Stimulated activated CD8-positive, alpha-beta memory T cell treated with anti-CD3 and anti-CD28 coated beads, Interleukin-4, amount 100 ng/mL, for 1 hour (primary cell): ENCODE data around the gene TNC.
A peak's percentile ranks its signal among the peaks of the same experiment; 100 is the strongest.

Source experiments
- DNase-seq, 2 donors: peaks; one replicate each; pipeline ENCODE4 v3.0.0-alpha.2; 2020; ENCODE audit warnings: low read depth in 2 of 2, low spot score in 1 of 2

Gene TNC

DNA sequence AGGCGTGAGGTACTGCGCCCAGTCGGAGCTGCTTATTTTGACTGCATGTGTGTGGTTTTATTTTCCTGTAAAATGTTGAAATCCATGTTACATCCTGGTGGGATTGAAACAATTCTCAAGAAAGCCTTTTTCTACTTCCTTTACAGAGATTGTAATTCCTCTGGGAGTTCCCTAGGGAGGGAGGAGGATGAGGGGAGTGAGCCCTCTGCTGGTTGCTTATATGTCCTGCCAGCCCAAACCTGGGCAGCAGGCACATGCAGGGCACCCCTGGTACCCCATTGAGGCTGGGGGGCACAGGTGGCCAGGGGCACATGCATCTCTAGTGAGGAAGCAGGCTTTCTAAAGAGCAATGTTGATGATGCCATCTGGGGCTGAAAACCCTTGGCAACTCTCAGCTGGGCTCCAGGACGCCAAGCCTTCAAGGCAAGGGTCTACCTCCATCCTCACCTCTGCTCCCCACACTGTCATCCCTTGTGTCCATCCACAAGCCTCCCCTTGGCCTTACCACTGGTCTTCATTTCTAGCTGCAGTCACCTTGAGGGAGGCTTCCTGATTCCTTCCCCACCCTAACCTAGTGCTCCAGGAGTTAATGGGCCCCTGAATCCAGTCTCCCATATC, 102.8 kb downstream of the TNC start:
- DNase-seq, result no peak

DNA sequence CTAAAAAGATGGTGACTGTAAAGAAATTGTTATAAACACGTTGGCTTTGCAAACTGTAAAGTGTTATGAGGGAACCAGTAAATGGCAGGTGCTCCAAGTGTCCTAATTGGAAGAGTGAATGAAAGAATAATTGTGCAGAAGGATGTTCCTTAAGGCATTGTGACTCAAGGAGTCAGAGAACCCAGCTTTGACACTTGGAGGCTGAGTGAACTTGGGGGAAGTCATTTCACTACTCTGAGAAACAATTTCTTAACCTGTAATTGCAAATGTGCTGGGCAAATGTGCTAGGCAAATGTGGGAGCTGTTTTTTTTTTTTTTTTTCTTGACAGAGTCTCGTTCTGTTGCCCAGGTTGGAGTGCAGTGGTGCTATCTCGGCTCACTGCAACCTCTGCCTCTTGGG, 103.5 kb downstream of the TNC start:
- DNase-seq, result no peak

DNA sequence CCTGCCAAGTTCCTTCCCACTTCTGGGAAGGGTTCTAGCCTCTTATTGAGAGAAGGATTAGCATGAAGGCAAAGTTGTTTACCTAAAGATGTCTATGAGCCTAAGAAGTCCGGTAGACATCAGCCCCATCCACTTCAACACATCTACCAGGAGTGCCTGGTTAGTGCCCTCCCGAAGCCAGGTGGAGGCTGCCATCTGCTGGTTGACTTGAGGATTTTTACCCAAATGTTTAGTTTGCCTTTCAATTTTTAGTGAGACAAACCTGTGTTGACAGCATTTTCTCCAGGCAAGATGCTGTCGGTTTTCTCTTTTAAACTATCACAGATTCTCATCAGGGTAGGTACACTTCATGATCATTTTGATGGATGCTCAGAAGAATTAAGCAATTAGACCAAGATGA, 104.0 kb downstream of the TNC start:
- DNase-seq, result peak; percentile 35 to 63

DNA sequence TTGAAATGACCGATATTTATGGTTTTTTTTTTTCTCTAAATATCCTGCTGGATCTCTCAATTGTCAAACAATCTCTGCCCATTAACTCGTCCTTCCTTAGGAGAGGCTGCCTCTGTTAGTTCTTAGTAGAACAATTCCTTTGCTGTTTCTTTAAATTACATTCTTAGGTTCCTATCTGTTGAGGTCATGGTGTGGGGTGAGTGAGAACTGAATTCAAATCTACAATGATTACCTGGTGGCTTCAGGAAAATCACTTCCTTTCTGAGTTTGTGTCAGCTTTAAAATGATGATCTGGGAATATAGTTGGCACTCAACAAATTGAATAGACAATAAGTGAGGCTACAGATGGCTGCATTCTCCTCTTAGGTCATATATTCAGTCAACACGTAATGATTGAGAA, 105.5 kb downstream of the TNC start:
- DNase-seq, result no peak

DNA sequence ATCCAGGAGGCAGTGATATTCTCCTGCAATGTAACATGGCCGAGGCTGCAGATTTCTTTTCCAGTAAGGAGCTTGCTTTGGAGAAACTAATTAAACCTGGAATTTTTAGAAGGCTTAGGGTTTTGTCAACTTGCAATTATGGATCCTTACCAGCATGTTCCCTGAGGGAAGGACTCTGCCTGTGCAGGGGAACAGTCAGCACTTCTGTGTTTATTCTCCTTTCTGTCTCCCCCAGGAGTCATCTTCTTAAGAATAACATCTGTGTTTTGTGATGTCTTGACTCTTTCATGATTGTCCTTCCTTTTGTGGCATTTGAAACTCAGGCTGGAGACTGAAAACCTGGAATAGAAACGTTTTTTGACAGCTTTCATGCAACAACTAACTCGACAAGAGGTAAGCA, 107.1 kb downstream of the TNC start:
- no peak for DNase-seq

DNA sequence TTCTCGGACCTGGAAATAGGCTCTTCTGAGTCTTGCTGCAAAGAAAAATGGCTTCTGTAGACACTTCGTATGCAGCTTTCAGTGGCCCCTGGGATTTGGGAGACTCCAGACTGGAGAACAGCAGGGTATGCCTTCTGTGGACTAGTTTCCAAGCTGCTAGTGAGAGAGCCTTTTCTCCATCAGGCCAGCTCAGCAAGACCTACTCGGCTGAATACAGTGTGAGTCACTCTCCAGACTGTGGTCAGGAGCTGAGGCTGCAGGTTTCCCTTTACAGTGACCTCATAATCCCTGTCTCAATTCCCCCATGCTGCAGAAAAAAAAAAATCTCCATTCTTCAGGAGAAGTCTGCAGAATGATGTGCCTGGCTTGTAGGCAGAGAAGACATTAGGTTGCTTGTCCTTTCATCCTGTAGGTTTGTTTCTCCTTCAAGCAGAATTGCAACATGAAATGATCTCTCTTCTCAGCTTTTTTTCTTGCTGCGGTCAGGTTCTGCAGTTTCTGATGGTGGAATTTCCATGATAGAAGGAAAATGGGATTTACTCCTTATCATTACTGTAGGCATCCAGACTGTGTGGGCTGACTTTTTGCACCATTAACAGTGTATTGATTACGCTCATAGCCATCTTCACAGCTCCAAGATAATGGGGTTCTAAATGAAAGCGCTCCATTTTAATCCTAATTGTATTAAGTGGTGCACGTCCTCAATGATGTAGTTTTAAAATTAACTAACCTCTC, 109.3 kb downstream of the TNC start:
- DNase-seq, result no peak

DNA sequence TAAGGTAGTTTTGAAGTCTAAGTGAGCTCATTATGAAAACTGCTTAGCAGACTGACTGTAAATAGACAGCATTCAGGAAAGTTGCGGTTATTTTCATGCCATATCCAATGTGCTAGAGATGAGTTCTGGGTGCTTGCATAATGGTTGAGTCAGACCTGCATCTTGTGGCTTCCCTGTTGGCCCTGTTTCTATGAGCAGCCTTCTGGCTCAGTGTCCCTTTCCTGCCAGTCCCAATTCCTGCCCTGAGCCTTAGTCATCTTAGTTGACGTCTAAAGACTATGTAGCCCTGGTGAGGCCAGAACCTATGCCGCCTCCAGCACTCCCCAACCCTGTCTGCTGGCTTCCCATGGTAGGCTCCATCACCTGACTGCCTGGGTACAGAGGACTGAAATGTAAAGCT, 111.3 kb downstream of the TNC start:
- DNase-seq, result no peak

DNA sequence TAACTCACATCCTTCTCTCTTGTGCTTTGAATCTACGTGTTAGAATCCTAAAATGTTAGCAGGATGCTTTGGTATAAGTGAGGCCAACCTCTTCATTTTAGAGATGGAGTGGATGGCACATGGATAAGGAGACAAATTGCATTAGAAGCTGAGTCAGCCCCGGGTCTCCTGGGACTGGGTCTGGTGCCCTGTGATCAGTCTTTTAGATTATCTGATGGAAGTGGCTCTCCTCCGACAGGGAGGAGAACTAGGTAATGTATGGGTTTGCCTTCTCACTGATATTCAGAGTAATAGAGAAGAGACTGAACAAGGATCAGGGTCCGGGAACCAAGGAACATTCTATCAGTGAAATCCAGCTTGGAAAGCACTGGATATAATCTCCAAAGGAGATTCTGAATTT, 112.6 kb downstream of the TNC start:
- DNase-seq, result no peak

DNA sequence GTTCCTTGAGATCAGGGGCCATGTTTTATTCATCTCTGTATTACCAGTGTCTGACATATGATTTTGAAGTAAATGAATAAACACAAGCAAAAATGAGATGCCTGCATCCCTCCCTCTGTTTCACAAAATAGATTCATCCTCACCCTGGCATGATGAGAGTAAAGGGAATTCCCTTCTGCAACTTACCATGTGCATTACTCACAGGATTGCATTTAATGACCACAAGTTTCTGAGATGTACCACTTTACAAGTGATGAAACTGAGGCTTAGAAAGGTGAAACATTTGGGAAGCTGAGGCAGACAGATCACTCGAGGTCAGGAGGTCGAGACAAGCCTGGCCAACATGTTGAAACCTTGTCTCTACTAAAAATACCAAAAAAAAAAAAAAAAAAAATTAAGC, 113.4 kb downstream of the TNC start:
- no peak for DNase-seq

DNA sequence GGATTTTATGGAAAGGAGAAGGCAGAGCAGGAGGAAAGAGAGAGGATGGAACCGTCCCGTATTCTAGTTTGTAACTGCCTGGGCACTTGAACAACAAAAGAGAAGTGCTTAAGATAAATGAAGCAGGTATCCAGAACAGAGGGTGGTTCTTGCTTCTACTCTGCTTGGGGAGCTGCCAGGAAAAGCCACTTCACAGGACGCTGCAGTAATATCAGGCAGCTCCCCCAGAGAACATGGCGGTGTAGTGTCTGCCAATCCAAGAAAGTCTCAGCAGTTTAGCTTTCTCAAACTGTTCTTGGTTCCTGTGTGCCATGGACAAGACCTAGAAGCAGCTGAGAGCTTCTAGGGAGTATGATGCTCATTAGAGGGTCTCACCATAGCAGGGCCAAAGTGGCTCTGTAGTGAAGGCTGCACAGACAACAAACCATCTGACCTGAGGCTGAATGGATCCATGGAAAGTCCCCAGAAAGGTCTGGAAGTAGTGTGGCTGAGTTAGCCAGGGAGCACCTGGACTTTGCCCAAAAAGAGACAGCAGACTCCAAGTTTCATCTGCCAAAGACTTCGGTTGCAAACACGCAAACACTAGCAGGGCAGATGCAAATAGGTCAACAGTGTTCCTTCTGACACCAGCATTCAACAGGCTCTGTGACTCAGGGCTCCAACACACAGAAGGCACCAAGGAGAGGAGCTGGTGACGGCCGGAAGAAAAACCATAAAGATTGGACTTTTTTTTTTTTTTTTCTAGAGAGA, 115.4 kb downstream of the TNC start:
- DNase-seq, result no peak

DNA sequence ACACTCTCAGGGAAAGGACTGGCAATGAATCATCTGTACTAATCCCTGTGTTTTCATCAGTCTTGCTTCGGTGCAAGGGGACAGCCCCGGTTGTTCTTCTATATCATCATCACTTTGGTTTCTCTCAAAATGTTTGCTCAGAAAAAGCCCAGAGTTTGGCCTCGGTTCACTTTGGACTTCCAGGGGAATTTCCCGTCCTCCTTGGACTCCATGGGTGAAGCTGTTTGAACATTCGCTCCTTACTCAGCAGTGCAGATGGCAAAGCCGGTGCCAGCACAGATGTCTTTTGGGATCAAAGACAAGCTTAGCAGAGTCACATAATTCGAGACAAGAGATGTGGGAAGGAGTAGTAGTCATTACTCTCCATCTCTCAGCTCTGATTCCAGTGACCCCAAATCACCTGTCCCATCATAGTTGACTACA, 117.7 kb downstream of the TNC start:
- DNase-seq, result no peak

DNA sequence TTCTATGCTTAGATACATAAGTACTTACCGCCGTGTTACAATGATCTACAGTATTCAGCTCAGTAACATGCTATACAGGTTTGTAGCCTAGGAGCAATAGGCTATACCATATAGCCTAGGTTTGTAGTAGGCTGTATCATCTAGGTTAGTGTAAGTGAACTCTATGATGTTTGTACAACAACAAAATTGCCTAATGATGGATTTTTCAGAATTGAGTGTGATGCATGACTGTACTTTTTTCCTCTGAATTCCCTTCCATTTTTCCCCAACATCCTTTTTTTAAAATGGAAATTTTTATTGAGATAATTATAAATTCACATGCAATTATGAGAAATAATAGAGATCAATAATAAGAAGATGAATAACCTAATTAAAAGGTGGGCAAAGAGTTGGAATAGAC, 119.6 kb downstream of the TNC start:
- no peak for DNase-seq

DNA sequence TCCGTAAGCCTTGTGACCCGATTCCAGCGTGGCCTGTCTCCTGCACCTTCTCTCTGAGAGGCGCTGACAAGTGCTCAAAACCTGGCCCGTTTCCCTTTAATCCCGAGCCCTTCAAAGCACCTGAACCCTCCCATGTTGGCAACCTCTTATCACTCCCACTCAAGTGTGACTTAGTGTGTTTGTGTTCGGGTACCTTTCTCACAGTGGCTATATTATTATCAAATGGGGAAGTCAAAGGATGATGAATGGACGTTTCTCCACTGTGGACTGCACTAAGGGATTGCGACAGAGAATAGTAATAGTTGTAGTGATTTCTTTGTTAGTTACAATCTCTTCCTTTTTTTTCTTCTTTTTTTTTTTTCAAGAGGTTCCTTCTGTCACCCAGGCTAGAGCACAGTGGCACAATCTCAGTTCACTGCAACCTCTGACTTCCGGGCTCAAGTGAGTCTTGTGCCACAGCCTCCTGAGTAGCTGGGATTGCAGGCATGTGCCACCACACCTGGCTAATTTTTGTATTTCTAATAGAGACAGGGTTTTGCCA, 122.2 kb downstream of the TNC start:
- DNase-seq, result no peak

DNA sequence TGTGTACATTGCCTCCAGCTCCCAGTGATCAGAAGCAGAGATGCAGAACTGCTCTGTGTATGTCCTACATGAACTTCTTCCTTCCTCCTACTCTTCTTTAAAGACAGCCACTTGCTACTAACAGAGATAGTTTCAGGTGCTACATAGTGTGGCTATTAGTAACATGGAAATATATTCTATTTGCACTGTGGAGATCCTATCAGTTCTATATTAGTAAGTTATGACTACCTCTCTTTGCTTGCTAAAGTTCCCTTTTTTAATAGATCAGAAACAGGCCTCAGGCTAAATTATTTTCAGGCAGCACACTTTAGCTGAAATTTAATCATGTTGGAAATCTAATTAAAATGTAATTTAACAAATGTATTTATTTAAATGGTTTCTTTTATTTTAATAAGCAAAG, 123.2 kb downstream of the TNC start:
- DNase-seq, result no peak

DNA sequence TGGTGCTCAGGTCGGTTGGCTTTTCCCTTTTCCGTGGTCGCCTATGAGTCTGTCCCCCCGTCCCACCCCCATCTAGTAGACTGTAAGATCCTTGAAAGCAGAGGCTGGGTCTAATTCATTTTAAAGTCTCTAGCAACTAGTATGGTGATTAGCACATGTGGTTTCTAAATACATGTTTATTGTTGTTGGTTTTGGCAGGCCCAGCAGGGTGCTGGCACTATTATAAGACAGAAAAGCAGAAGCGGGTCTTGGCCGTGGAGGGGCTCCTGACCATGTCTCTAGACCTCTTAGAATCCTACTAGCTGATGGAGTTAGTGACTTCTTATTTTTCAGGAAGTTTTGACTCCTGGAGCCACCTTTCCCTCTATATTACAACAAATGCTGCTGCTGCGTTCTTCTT, 126.1 kb downstream of the TNC start:
- DNase-seq, result no peak

DNA sequence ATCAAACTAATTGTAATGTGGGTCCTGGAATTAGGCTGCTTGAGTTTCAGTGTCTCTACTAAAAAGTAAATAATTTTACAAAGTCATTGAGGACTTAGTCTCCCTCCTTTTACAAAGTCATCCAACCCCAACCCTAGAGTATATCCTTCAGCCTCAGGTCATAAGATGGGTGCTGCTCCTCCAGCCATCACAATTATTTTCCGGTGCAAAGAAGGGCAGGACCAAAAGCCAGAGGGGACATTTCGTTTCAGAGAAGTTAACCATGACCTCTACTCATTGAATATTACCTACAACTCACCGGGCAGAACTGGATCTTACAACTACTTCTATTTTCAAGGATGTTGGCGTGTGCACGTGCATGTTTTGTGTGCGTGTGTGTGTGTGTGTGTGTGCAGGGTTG, 127.1 kb downstream of the TNC start:
- DNase-seq, result no peak

DNA sequence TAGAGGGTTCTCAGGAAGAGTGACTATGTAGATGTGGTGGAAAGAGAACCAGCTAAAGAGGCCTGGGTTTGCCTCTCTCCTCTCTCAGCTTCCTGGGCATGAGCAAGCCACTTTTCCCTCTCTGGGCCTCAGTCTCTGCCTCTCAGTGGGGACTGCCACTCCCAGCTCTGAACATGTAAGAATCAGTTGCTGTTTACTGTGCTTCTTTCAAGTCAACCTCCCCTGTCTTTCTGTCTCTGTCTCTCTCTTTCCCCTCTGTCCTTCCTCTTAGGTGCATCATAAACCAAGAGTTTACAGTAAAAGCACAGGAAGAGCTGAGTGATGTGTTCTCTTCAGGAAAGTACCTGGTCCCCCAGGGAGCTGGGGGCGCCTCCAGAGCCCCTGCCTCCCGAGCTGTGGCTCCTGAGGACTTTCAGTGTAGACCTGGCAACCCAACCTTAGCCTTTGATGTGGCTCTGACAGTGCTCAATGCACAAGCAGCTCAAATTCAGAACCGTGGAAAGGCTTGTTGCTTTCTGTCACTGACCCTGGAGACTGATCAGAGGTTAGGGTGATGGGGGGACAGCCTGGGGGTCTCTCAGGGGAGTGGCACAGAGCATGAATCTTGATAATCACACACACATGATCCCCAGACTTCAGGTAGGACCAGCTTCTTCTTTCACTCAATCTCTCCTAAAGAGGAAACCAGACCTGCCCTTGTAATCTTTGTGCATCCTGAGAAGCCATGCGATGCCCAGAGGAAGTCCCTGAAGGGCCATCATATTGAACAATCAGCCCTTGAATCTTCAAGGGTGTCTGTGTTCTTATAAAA, 128.2 kb downstream of the TNC start:
- DNase-seq, result no peak

DNA sequence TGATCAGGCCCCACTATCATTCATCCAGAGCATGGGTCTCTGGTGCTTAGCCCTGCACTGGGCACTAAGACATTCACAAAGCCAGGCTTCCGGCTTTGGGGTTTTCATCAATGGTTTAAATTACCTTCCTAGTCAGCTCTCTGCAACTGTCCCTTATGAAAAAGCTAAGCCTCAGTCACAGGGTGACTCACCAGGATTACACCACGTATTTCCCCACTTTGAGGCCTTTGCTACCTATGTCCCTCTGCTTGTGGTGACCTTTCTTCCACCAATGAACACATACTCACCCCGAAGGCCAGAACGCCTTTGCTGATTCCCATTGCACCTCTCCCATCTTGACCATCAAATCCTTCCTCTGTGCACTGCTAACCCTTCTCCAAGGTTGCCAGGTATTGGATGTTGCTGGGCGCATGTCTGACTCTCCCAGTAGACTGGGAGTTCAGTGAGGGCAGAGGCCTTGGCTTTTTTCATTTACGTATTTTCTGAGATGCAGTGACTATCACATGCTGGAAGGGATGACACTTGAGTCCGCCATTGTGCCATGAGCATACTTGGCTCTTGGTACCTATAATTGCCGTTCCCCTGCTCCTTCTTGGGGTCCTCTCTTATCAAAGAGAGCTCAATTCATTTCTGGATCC, 128.9 kb downstream of the TNC start:
- no peak for DNase-seq

DNA sequence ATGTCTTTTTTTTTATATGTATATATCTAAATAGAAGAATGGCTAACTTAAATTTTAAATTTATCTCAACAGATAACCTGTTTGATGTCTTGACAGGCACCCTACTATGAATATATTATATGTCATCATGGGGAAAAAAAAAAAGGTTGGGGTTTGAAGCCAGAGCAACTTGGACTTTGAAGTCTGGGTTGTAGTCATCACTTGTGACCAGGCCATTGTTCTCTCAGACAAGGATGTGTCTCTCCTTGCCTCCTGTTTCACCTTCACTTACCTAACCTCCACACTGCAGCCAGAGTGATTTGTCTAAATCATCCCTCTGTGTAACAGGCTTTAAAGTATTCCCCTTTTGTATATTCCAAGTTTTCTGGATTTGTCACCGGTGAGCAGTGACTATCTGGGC, 130.8 kb downstream of the TNC start:
- DNase-seq, result no peak

DNA sequence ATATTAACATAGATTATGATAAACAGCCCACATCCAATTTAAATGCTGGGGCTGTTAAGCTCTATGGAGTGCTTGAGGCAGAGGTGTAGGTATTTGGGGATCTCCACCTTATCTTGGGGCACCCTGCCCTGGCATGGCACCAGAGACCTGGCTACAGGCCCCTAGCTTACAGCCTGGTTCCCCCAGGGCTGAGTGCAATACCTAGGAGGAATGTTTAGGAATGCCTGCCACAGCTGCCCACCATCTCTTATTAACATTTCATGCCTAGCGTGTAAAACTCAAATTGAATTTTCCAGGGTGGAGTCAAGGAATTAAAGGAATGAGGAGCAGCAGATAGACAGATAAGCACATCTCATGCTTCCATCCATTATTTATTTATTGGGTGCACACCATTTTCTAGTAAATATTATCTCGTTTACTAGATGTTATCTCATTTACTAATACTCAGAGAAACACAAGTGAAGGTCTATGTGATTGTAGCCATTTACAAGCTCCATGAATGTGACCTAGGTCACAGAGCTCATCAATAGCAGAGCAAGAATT, 131.9 kb downstream of the TNC start:
- no peak for DNase-seq

DNA sequence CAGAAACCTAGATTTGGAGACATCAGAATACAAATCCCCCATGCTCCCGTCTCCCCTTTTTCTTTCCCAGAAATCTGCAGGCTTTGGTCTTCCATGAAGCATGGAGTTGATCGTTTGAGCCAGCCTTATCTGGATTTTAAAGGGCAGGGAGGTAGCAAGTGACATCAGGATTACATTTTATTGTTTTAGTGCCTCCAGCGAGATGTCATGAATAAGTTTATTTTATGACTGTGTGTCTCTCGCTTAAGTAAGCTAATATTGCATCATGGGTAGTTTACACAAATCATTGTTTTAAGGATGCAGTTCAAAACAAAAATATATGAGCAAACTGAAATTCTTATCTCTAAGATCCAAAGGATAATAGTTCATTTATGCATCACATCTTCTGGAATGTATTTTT, 136.9 kb downstream of the TNC start:
- DNase-seq, result no peak
